Frontal cortex (tissue), 4 donors: ENCODE results near the gene RFX2. TPM values are rescaled to one million over a fixed set of nuclear protein-coding genes. Genes with fewer than 3 reads are reported as not detected.

ENCODE experiments used
- DNase-seq, 2 donors: peaks; one replicate each; pipeline ENCODE4 v3.0.0; 2012; ENCODE audit warnings: low spot score in 2 of 2
- FAIRE-seq: peaks from 2 replicates; lab custom pipeline; 2012; peaks lifted over from hg19 to GRCh38; lab: Jason Lieb, UNC
- total RNA-seq: library from RNA; depleted of rRNA; stranded (reverse); fragments of >200 nt; gene quantifications from one replicate; pipeline ENCODE4 v1.2.3, GENCODE V29; 2014
- donor health status: control.
- donor health status: control.
- donor health status: control.

Gene RFX2
- total RNA-seq, 1 donor from 2014 or later, result 5.7 TPM

DNA sequence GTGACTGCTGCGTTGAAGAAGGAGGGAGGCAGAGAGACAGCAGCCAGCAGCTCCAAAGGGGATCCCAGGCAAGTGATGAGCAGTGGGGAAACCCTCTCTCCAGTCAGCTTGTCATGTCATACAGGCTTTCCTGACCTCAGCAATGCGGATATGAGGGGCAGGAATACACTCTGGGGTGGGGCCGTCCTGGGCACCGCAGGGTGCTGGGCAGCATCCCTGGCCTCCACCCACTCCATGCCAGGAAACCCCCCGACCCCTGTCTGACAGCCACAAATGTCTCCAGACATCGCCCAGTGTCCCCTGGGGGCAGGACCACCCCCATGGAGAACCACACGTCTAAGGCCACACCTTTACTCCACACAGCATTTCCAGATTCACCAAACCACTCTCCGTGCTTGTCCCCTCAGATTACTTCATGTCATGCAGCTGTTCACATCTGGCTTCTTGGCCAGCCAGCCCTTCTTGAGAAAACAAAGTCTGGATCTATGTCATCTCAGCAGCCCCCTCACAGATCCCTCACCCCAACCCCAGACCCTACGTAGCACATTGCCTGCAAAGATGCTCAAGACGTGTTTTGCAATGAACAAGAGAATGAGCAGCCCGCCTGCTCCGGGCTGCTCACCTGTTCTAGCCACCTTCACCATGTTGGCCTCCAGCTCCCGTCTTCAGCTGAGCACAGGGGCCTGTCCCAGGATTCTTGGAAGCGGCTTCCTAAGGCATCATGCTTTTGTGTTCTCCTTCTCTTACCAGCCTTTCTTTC, 46.5 kb downstream of the RFX2 start:
- no peak for FAIRE-seq

GRCh38 chr19:6062961-6063575, 47.2 kb downstream of the RFX2 start:
- no peak for DNase-seq
- FAIRE-seq, result no peak

More for the DNA sequence above, 46.5 kb downstream of the RFX2 start:
- no peak for DNase-seq

DNA sequence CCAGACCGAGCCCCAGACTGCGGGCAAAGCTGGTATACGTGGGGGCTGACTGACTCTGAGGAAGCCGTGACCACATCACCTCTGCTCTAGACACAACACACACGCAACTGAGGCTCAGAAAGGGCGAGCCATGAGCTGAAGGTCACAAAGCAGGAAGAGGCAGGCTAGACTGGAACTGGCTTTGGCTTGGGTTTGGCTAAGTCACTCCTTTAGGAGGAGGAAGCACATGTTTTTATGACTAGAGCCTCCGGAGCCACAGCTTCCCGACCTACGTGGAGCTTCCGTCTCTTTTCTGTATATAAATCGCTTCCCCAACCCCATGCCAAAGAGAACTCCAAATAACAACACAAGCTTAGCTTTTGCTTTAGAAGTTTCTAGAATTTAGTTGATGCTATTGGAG, 48.0 kb downstream of the RFX2 start:
- FAIRE-seq, result no peak
- DNase-seq, result peak in 1 of 2 donors; percentile 47

DNA sequence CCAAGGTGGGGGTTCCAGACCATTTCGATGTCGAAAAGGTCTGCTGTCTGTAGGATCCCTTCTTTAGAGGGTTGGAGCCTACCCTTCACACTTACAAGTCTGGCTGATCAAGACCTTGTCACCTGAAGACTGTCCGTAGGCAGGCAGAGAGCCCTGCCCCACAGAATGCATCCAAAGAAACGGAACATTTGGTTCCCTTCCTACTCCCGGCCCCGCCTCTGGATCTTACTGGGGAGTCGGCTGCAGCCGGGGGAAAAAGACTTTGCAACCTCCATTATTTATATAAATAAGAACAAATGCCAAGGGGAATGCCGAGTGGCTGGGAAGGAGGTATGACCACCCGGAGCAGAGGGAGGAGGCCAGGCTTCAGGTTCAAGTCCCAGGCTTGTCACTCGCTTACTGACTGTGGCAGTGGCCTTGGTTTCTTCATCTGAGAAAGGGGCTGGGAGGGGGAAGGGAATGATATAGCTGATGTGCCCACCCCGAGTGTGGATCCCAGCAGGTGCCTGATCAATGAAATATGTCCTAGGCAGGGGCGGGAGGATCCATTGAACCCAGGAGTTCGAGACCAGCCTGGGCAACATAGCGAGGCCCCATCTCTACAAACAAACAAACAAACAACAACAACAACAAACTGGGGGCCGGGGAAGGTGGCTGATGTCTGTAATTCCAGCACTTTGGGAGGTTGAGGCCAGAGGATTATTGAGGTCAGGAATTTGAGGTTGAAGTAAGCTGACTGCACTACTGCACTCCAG, 48.7 kb downstream of the RFX2 start:
- no peak for FAIRE-seq
- no peak for DNase-seq

- FAIRE-seq (no peak), DNase-seq (no peak)
These were observed 49.5 kb downstream of the RFX2 start for GRCh38 chr19:6060600-6061375.

DNA sequence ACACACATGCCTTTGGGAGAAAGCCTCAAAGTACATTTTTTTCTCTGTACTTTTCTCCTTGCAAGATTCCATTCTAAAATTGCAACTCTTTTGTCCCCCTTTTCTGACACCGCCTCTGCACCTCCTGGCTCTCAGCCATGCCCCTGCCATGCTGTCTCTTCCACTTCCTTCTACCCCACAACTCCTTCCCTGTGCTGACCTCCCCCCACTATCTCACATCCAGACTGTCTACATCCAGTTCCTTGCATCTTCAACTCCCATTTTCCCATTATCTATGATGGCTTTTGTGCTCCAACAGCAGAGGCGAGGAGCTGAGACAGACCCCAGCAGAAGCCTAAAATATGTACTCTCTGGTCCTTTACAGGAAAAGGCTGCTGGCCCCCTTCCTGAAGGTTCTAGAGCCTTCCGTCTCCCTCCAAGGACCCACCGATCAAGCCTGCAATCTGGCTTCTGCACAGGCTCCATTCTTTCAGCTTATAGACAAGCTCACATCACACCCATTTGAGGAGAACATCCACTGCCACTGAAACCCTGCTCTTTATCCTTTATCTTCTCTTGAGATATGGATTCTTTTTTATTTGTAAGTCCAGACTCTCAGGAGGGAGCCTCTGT, 50.2 kb downstream of the RFX2 start:
- no peak for FAIRE-seq
- no peak for DNase-seq

DNA sequence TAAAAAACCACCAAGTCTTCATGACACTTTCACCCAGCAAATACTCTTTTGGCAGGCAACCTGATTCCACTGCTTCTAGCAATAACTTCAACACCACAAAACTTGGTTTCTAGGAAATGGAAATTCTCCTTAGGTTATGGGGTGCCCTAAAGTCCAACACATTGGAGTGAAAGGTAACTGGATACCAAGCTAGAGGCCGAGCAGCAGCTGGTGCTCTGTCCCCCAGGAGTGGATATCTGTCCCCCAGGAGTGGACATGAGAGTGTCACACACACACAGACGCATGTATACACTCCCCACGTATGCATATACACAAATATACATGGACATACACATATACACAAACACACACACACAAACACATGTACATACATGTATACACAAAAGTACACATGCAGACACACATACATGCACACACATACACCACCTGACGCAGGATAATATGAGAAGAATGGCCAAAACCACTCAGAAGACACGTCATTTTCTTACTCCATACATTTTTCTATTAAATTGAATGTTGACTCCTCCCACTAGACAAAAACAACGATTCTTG, 50.8 kb downstream of the RFX2 start:
- DNase-seq, result no peak
- no peak for FAIRE-seq

DNA sequence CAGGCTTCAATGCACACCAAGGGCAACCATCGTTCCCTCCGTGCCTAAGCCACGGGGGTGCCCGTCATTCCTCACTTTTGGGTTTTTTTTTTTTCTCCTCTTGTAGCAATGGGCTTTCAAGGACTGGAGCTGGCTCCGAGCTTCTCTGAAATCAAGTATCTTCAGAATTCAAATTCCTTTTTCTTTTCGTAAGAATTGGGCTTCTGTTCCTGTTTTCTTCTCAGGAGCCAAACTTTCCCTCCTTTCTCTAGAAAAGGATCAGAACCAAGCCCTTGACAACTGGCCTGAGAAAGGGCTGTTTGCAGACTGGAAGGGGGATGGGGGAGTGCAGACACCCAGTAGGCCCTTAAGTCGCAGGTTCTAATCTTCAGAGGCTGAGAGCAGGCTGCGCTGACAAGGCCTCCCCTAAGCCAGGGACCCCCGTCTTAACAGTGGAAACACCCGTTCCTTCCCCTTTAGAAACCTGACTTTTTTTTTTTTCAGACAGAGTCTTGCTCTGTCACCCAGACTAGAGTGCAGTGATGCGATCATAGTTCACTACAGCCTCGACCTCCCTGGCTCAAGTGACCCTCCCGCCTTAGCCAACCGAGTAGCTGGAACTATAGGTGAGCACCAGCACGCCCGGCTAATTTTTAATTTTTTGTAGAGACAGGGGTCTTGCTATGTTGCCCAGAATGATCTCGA, 51.6 kb downstream of the RFX2 start:
- FAIRE-seq, result no peak
- DNase-seq, result no peak

- FAIRE-seq (no peak), DNase-seq (no peak)
These were observed 52.4 kb downstream of the RFX2 start for GRCh38 chr19:6057651-6058517.

GRCh38 chr19:6056801-6057650, 53.3 kb downstream of the RFX2 start:
- FAIRE-seq, result no peak

DNA sequence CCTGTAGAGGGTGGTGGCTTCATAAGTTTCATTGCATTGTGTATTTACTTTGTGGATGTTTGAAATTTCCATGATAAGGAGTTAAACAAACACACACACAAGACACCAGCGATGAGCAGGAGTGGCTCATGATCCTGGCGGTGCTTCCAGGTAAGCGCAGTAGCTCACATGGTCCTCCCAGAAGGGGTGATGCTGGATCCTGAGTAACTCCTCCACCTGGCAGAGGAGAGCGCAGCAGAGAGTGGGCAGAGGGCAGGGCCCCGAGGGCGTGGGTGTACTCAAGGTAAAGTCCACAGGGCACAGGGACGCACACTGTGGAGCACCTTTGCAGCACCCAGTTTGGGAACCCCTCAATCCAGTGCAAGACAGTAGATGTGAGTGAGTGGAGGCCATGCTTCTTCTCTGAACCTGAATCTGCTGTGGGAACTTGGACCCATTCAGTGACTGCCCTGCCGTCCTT, 54.0 kb downstream of the RFX2 start:
- no peak for FAIRE-seq
- DNase-seq, result no peak

More at GRCh38 chr19:6056801-6057650, 53.3 kb downstream of the RFX2 start:
- peak in 1 of 2 donors; percentile 48 for DNase-seq

- DNase-seq (no peak), FAIRE-seq (no peak)
These were observed 55.1 kb downstream of the RFX2 start for GRCh38 chr19:6055013-6055795.

- FAIRE-seq (no peak), DNase-seq (peak; percentile 78 to 85)
These were observed 61.4 kb downstream of the RFX2 start for GRCh38 chr19:6048793-6049405.

- DNase-seq, result no peak
- no peak for FAIRE-seq
These were observed 62.0 kb downstream of the RFX2 start for GRCh38 chr19:6048348-6048747.

DNA sequence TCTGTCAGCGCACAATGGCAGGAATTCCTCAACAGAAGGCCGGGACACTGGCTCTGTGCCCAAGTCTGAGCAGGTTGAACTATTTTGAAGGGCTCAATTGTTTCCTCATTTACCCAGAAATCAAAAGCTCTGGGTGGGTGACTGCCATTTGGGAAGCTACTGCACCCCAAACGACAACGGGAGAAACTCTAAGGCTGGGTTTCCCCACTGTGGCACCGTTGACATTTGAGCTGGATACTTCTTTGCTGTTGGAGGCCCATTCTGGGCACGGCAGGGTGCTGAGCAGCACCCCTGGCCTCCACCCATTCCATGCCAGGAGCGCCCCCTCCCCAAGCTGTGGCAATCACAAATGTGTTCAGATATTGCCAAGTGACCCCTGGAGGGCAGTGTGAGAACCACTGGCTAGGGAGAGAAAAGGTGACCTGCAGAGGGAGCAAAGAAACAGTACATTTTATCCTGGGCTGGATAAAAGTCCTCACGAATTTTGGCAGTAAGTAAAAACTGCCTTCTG, 62.5 kb downstream of the RFX2 start:
- no peak for FAIRE-seq
- no peak for DNase-seq
